K562 (cell line): ENCODE measurements around the gene DMBT1. TPM values are rescaled to one million over a fixed set of nuclear protein-coding genes. Genes with fewer than 3 reads are reported as not detected.

ENCODE experiments used
- KDM5B ChIP-seq: fragments of 200-600 bp; sonication (generic); IDR thresholded peaks from 2 replicates; pipeline ENCODE4 v1.6.1; 2012; ENCODE audit warnings: low read depth, mild to moderate bottlenecking, moderate library complexity, low read length, control low read depth, inconsistent platforms; ENCODE audit not compliant: insufficient replicate concordance
- NCOR1 ChIP-seq: fragments of 450-650 bp; IDR thresholded peaks from 2 replicates; pipeline ENCODE4 v1.6.1; 2016; ENCODE audit warnings: mild to moderate bottlenecking, moderate library complexity
- ZNF518B ChIP-seq: fragments of 250-450 bp; sonication (Bioruptor Pico); IDR thresholded peaks from 2 replicates; pipeline ENCODE4 v1.5.0; 2021; ENCODE audit warnings: mild to moderate bottlenecking, moderate library complexity
- polyA plus RNA-seq, 8 experiments: library from polyadenylated mRNA; depleted of rRNA in 4 of 8; stranded (reverse) in 5 of 8; unstranded in 3 of 8; fragments of >200 nt; fragmentation: Nextera tagmentation in 2 of 8; fragmentation: Illumina TruSeq in 1 of 8; extraction: Ambion mirVana in 2 of 8; extraction: Trizol in 1 of 8; gene quantifications; 2 replicates each; pipeline versions ENCODE4 v1.2.1 to v1.2.3, GENCODE V29; 2011 to 2014; ENCODE audit warnings: inconsistent platforms in 1 of 8, missing spikeins in 1 of 8
- total RNA-seq, 7 experiments: library from RNA; depleted of rRNA in 6 of 7; stranded (reverse); fragments of >200 nt in 6 of 7; fragmentation: Illumina TruSeq in 2 of 7; extraction: Trizol in 2 of 7; gene quantifications; 2 replicates each; pipeline versions ENCODE4 v1.2.1 to v1.2.3, GENCODE V29; 2011 to 2021; ENCODE audit warnings: low replicate concordance in 1 of 7
- TF ChIP-seq, protein P1 (sequence below), 2 experiments: fragments of 450-650 bp; formaldehyde crosslinking in 1 of 2; IDR thresholded peaks; 2 replicates each; pipeline versions ENCODE4 v1.4.0 to v1.6.1; 2014 to 2020; ENCODE audit warnings: mild to moderate bottlenecking in 2 of 2, borderline replicate concordance in 1 of 2, low read depth in 1 of 2

DMBT1 gene
- total and polyA plus RNA-seq, 9 of the 15 experiments (the other 6 are each of a cell fraction or from before 2014, with no cell fraction given), result 0.01 to 0.07 TPM; not detected in 7

DNA sequence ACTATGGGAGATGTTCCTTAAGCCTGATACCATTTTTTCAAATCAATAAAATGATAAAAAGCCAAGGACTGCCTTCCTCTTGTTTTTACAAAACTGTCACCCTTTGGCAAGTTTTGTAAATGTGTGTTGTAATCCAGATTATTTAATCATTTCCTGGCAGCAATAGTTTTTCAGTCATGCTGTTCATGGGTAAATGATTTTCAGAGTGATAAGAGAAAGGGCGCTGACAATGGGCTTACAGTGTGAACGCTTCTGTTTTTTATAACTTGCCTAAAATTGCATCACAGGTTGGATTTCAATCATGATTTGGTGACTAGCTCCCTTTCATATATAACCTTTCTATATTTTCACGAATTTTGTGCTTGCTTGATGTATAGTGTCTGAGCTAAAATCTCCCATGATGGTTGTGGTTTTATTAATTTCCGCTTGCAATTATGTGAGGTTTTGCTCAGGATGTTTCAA is 19.0 kb upstream of the DMBT1 start (continued):
- no peak for TF ChIP-seq ZNF518B (CRISPR knock-in tag)
- TF ChIP-seq, protein P1, sequence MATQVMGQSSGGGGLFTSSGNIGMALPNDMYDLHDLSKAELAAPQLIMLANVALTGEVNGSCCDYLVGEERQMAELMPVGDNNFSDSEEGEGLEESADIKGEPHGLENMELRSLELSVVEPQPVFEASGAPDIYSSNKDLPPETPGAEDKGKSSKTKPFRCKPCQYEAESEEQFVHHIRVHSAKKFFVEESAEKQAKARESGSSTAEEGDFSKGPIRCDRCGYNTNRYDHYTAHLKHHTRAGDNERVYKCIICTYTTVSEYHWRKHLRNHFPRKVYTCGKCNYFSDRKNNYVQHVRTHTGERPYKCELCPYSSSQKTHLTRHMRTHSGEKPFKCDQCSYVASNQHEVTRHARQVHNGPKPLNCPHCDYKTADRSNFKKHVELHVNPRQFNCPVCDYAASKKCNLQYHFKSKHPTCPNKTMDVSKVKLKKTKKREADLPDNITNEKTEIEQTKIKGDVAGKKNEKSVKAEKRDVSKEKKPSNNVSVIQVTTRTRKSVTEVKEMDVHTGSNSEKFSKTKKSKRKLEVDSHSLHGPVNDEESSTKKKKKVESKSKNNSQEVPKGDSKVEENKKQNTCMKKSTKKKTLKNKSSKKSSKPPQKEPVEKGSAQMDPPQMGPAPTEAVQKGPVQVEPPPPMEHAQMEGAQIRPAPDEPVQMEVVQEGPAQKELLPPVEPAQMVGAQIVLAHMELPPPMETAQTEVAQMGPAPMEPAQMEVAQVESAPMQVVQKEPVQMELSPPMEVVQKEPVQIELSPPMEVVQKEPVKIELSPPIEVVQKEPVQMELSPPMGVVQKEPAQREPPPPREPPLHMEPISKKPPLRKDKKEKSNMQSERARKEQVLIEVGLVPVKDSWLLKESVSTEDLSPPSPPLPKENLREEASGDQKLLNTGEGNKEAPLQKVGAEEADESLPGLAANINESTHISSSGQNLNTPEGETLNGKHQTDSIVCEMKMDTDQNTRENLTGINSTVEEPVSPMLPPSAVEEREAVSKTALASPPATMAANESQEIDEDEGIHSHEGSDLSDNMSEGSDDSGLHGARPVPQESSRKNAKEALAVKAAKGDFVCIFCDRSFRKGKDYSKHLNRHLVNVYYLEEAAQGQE (IDR thresholded peaks at IDR 0.05; ENCODE audit: borderline replicate concordance), result no peak
- TF ChIP-seq, protein P1 (CRISPR knock-in tag; IDR thresholded peaks at IDR 0.05; ENCODE audit: low read depth), result no peak
- no peak for TF ChIP-seq NCOR1
- TF ChIP-seq KDM5B, result no peak
